OCI-LY7 (cell line): ENCODE results near the gene RBM38. TPM values are rescaled to one million over a fixed set of nuclear protein-coding genes. Genes with fewer than 3 reads are reported as not detected.

Experiments
- BruUV-seq: library from RNA; stranded (reverse); fragments of 400-500 nt; replicated peaks from 2 replicates; lab custom pipeline; 2021; lab: Mats Ljungman, UMichigan
- CTCF ChIA-PET: fragments of 300-600 bp; sonication (Branson Sonifier 250); formaldehyde crosslinking; loops from one replicate; lab custom pipeline; 2022; ENCODE audit warnings: antibody characterized with exemption; ENCODE audit not compliant: unreplicated experiment; lab: Charles Lee
- POLR2A ChIA-PET: fragments of 300-600 bp; sonication (Branson Sonifier 250); formaldehyde crosslinking; loops from one replicate; lab custom pipeline; 2022; ENCODE audit warnings: antibody characterized with exemption; lab: Charles Lee
- DNase-seq: peaks from one replicate; pipeline ENCODE4 v3.0.0-alpha.2; 2015; ENCODE audit warnings: low spot score
- H2AFZ ChIP-seq: fragments of 200-600 bp; sonication (generic), shearing (Covaris generic); 2 replicates; pipeline ENCODE4 v1.6.1; 2014; ENCODE audit warnings: mild to moderate bottlenecking, antibody characterized with exemption, low read length, moderate library complexity
- H3K27ac ChIP-seq: fragments of 200-600 bp; sonication (generic); 2 replicates; pipeline ENCODE4 v1.5.1; 2014; ENCODE audit warnings: mixed run types, low read depth, mild to moderate bottlenecking, moderate library complexity, low read length, inconsistent platforms; ENCODE audit not compliant: poor library complexity, severe bottlenecking
- H3K36me3 ChIP-seq: fragments of 200-600 bp; sonication (generic); 2 replicates; pipeline ENCODE4 v1.6.1; 2014; ENCODE audit warnings: mild to moderate bottlenecking, antibody characterized with exemption, low read length, moderate library complexity, mixed read lengths; ENCODE audit not compliant: insufficient read depth
- H3K4me1 ChIP-seq: fragments of 200-600 bp; sonication (generic); 2 replicates; pipeline ENCODE4 v1.5.1; 2014; ENCODE audit warnings: mild to moderate bottlenecking, low read length; ENCODE audit not compliant: insufficient read depth, poor library complexity, severe bottlenecking
- H3K4me2 ChIP-seq: fragments of 200-600 bp; sonication (generic); 2 replicates; pipeline ENCODE4 v1.6.1; 2014; ENCODE audit warnings: mild to moderate bottlenecking, low read length
- H3K4me3 ChIP-seq: fragments of 200-600 bp; sonication (generic); 2 replicates; pipeline ENCODE4 v1.5.1; 2014; ENCODE audit warnings: mild to moderate bottlenecking, low read depth, low read length; ENCODE audit not compliant: poor library complexity, severe bottlenecking
- H3K79me2 ChIP-seq: fragments of 200-600 bp; sonication (generic); 2 replicates; pipeline ENCODE4 v1.6.1; 2016; ENCODE audit warnings: low read depth, mild to moderate bottlenecking, low read length, moderate library complexity, mixed read lengths; ENCODE audit not compliant: insufficient read depth
- H3K9me2 ChIP-seq: fragments of 200-600 bp; sonication (generic); 2 replicates; pipeline ENCODE4 v1.6.1; 2016; ENCODE audit warnings: mild to moderate bottlenecking, low read length, mixed read lengths; ENCODE audit not compliant: insufficient read depth
- H3K9me3 ChIP-seq: fragments of 200-600 bp; sonication (generic); 2 replicates; pipeline ENCODE4 v1.6.1; 2014; ENCODE audit warnings: mild to moderate bottlenecking, mixed run types, low read length, mixed read lengths
- H4K20me1 ChIP-seq: fragments of 200-600 bp; sonication (generic); 2 replicates; pipeline ENCODE4 v1.6.1; 2014; ENCODE audit warnings: mild to moderate bottlenecking, antibody characterized with exemption, low read length, moderate library complexity, mixed read lengths; ENCODE audit not compliant: insufficient read depth
- CTCF ChIP-seq: fragments of 200-600 bp; sonication (generic); conservative IDR thresholded peaks from 2 replicates; pipeline ENCODE4 v1.5.1; 2014; ENCODE audit warnings: mild to moderate bottlenecking, antibody characterized with exemption, low read length, moderate library complexity, mixed read lengths
- EZH2phosphoT487 ChIP-seq: fragments of 200-600 bp; sonication (generic); IDR thresholded peaks from 2 replicates; pipeline ENCODE4 v1.6.1; 2018; ENCODE audit warnings: low read depth, borderline replicate concordance, mild to moderate bottlenecking, mixed run types, antibody characterized with exemption, low read length, moderate library complexity, mixed read lengths
- intact Hi-C: fragments of 100-400 bp; cut with micrococcal nuclease; formaldehyde crosslinking; loops from one replicate; pipeline ENCODE4 v1.10.0; 2022; ENCODE audit not compliant: unreplicated experiment
- total RNA-seq, 2 experiments: library from RNA; depleted of rRNA in 1 of 2; stranded (reverse); fragments of >200 nt in 1 of 2; shearing (Covaris generic) in 1 of 2; gene quantifications; 2 replicates each; pipeline ENCODE4 v1.2.3, GENCODE V29; 2014 to 2022

Gene RBM38
- total RNA-seq, 2 experiments from 2014 or later, result 119 to 174 TPM

GRCh38 chr20:57426271-57426689 is 35.1 kb downstream of the RBM38 start:
- ChIA-PET CTCF (interaction anchor here (0.6 to 1.2 kb wide), 3 partner anchors 8 to 25 kb away, joined by 3 to 4 read pairs (median 4); no protein-coding TSS in a partner anchor), POLR2A (interaction anchor here (0.9 to 3.4 kb wide), 2 partner anchors 18 to 47 kb away, joined by 4 to 11 read pairs; no protein-coding TSS in a partner anchor)
- no peaks in the 10 kb centered on the region for H3K9me3 ChIP-seq
- H3K27ac ChIP-seq, result peak overlapping the region; percentile 53
- H3K4me3 ChIP-seq, result peak overlapping the region; percentile 51
- no peaks in the 10 kb centered on the region for H3K36me3 ChIP-seq
- H2AFZ ChIP-seq, result peak overlapping the region; percentile 53; the same call in 1 of the 2 replicates
- DNase-seq, result no peak
- intact Hi-C loops, result no loop called here
- TF ChIP-seq CTCF (no peak), EZH2phosphoT487 (no peak)
- H3K9me2 ChIP-seq, result no peaks in the 10 kb centered on the region
- BruUV-seq, result no TSS peak
- H3K4me1 ChIP-seq, result peaks cover 55% of the 10 kb centered on the region
- no peaks in the 10 kb centered on the region for H4K20me1 ChIP-seq
- peak overlapping the region; percentile 69 for H3K4me2 ChIP-seq
- H3K79me2 ChIP-seq, result no peaks in the 10 kb centered on the region

DNA sequence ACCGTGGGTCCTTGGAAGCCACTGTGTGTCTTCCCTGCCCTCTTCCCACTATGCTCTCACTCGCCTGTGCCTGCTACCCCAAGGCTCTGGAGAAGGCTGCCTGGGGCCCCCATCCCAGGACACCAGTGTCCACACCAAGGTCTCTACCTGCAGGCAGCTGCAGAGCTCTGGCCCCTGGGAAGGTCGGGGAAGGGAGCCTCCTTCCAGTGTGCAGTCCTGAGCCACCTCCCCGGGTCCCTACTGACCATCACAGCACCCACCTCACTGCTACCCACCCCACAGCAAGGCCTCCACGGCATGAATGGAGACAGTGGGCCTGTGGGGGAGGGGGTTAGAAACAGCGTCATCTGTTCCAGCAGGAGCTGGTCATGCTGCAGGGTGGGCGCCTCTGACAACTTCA is 35.6 kb downstream of the RBM38 start:
- CTCF ChIA-PET, result no interaction called here
- peaks cover 61% of the 10 kb centered on the region for H3K4me1 ChIP-seq
- intact Hi-C loops, result no loop called here

More for the DNA sequence above, 35.6 kb downstream of the RBM38 start:
- POLR2A ChIA-PET, result interaction anchor here (1.5 to 3.4 kb wide), 2 partner anchors 9 to 47 kb away, joined by 6 to 11 read pairs; no protein-coding TSS in a partner anchor
- Histone ChIP-seq H3K27ac (peak overlapping the region; percentile 53), H3K79me2 (no peaks in the 10 kb centered on the region), H4K20me1 (no peaks in the 10 kb centered on the region), H3K36me3 (no peaks in the 10 kb centered on the region), H3K4me2 (peak overlapping the region; percentile 69), H3K4me3 (no peak overlapping the region), H2AFZ (peak overlapping the region; percentile 53; the same call in 1 of the 2 replicates), H3K9me3 (no peaks in the 10 kb centered on the region), H3K9me2 (no peaks in the 10 kb centered on the region)
- TF ChIP-seq CTCF (peak; percentile 1; the same call in 1 of the 2 replicates), EZH2phosphoT487 (no peak)
- no TSS peak for BruUV-seq
- no peak for DNase-seq
